ENCODE results near the gene LAMTOR4. TPM values are rescaled to one million over a fixed set of nuclear protein-coding genes. Genes with fewer than 3 reads are reported as not detected.
"Not testable (repeated sequence)": the region's sequence is repeated elsewhere in the genome, so short reads cannot be mapped to it uniquely, and the experiment has no call there.

Gene LAMTOR4
- total RNA-seq, 3 donors from 2014 or later (not counting 1 experiment from before 2014, with no cell fraction given) = 148 to 161 (median 156) TPM

DNA sequence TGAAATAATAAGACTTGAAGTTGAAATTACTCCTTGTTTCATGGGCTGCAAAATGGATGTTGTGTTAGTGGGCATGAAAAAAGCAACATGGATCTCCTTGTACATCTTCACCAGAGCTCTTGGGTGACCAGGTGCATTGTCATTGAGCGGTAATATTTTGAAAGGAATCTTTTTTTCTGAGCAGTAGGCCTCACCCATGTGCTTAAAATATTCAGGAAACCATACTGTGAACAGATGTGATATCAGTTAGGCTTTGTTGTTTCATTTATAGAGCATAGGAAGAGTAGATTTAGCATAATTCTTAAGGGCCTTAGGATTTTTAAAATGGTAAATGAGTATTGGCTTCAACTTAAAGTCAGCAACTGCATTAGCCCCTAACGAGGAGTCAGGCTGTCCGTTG is 44.3 kb downstream of the LAMTOR4 start:
- DNase-seq = no peak
- H3K36me3 ChIP-seq (ENCODE audit: control insufficient read depth, insufficient read depth, low read length) = no peaks in the 10 kb centered on the region
- no peaks in the 10 kb centered on the region for H3K9me3 ChIP-seq (ENCODE audit: control insufficient read depth, insufficient read depth, low read length)
- Mint-ChIP-seq H3K4me1 (peaks cover 0 to 7% of the 10 kb centered on the region in 2 donors), H3K36me3 (no peaks in the 10 kb centered on the region), H3K4me3 (no peak overlapping the region), H3K9me3 (no peaks in the 10 kb centered on the region), H3K27me3 (ENCODE audit: low read depth in 2 of 2) (no peaks in the 10 kb centered on the region), H3K27ac (no peak overlapping the region)
- no peak overlapping the region for H3K4me3 ChIP-seq (ENCODE audit: low read length)
- no peak overlapping the region for H3K27ac ChIP-seq (ENCODE audit: low read length)
- intact Hi-C loops (cut with micrococcal nuclease) = no loop called here
- H3K4me1 ChIP-seq (ENCODE audit: control insufficient read depth, insufficient read depth, low read length) = peaks cover 4% of the 10 kb centered on the region
- no peak for ATAC-seq
- TF ChIP-seq, protein P1, sequence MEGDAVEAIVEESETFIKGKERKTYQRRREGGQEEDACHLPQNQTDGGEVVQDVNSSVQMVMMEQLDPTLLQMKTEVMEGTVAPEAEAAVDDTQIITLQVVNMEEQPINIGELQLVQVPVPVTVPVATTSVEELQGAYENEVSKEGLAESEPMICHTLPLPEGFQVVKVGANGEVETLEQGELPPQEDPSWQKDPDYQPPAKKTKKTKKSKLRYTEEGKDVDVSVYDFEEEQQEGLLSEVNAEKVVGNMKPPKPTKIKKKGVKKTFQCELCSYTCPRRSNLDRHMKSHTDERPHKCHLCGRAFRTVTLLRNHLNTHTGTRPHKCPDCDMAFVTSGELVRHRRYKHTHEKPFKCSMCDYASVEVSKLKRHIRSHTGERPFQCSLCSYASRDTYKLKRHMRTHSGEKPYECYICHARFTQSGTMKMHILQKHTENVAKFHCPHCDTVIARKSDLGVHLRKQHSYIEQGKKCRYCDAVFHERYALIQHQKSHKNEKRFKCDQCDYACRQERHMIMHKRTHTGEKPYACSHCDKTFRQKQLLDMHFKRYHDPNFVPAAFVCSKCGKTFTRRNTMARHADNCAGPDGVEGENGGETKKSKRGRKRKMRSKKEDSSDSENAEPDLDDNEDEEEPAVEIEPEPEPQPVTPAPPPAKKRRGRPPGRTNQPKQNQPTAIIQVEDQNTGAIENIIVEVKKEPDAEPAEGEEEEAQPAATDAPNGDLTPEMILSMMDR (IDR thresholded peaks at IDR 0.05) = no peak
- 51% methylated on average over 3 of the region's 3 CpGs for WGBS (ENCODE audit: insufficient coverage)
- H3K27me3 ChIP-seq (ENCODE audit: control insufficient read depth, insufficient read depth, low read length) = no peaks in the 10 kb centered on the region

DNA sequence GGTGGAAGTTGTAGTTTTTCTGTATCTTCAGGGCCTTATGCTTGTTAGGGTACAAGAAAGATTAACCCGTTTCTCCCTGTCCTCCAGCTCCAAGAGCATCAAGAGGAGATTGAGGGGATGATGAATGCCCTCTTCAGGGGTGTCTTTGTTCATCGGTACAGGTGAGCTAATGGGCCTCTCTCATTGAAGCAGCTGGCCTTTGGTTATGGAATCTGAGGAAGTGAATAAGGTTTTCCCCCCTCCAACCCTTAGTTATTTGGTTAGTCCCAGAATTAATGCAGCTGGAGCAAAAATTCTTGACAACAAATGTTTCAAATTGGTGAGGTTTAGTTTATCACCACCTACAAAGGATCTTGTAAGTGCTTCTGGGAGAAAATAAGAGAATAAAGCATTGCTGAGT is 46.5 kb downstream of the LAMTOR4 start:
- Histone ChIP-seq H3K27me3 (ENCODE audit: control insufficient read depth, insufficient read depth, low read length) (no peaks in the 10 kb centered on the region), H3K27ac (ENCODE audit: low read length) (peak overlapping the region; percentile 33), H3K4me1 (ENCODE audit: control insufficient read depth, insufficient read depth, low read length) (peaks cover 4% of the 10 kb centered on the region), H3K9me3 (ENCODE audit: control insufficient read depth, insufficient read depth, low read length) (no peaks in the 10 kb centered on the region), H3K4me3 (ENCODE audit: low read length) (no peak overlapping the region), H3K36me3 (ENCODE audit: control insufficient read depth, insufficient read depth, low read length) (no peaks in the 10 kb centered on the region)
- peaks cover 0 to 6% of the 10 kb centered on the region in 2 donors for H3K27me3 Mint-ChIP-seq (ENCODE audit: low read depth in 2 of 2)
- 80% methylated on average over 1 of the region's 2 CpGs for WGBS (ENCODE audit: insufficient coverage)
- no peak for DNase-seq
- no peak overlapping the region for H3K27ac Mint-ChIP-seq
- no peaks in the 10 kb centered on the region for H3K36me3 Mint-ChIP-seq
- no peaks in the 10 kb centered on the region for H3K9me3 Mint-ChIP-seq
- ATAC-seq = no peak
- no peak overlapping the region for H3K4me3 Mint-ChIP-seq
- intact Hi-C loops (cut with micrococcal nuclease) = no loop called here
- TF ChIP-seq, protein P1 (IDR thresholded peaks at IDR 0.05) = no peak
- H3K4me1 Mint-ChIP-seq = peaks cover 0 to 4% of the 10 kb centered on the region in 2 donors

DNA sequence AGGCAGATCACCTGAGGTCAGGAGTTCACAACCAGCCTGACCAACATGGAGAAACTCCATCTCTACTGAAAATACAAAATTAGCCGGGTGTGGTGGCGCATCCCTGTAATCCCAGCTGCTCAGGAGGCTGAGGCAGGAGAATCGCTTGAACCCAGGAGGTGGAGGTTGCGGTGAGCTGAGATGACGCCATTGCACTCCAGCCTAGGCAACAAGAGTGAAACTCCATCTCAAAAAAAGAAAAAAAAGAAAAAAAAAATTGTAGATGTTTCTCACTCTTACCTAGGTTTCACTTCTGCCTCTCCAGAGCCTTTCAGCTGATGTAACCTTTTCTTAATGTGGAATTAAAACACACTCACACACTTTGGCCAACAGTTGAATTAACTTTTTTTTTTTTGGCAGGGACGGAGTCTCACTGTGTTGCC is 47.2 kb downstream of the LAMTOR4 start:
- ATAC-seq; H3K27ac Mint-ChIP-seq; H3K36me3 ChIP-seq (ENCODE audit: control insufficient read depth, insufficient read depth, low read length); H3K9me3 ChIP-seq (ENCODE audit: control insufficient read depth, insufficient read depth, low read length); intact Hi-C loops (cut with micrococcal nuclease); H3K4me3 Mint-ChIP-seq; H3K27me3 ChIP-seq (ENCODE audit: control insufficient read depth, insufficient read depth, low read length); H3K4me3 ChIP-seq (ENCODE audit: low read length); H3K36me3 Mint-ChIP-seq; H3K27me3 Mint-ChIP-seq (ENCODE audit: low read depth in 2 of 2); H3K4me1 ChIP-seq (ENCODE audit: control insufficient read depth, insufficient read depth, low read length); DNase-seq; H3K4me1 Mint-ChIP-seq; H3K9me3 Mint-ChIP-seq: not testable (repeated sequence)
- peak overlapping the region; percentile 33 for H3K27ac ChIP-seq (ENCODE audit: low read length)
- WGBS (ENCODE audit: insufficient coverage) = 88% methylated on average over 3 of the region's 6 CpGs

DNA sequence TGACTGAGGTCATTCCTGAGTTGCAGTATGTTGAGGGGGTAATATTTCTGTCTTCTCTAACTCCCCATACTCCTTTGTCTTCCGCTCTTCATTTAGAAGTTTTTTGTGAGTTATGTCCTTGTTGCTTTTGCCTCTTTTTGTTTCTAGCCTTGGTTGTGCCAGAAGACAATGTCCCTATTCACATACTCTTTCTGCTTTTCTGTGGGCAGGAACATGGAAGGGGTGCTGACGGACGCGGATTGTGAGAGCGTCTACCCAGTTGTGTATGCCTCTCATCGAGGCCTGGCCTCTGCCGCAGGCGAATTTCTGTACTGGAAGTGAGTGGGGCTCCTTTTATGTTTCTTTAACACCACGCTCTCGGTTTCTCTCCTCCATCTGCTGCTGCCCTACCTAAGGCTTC is 49.5 kb downstream of the LAMTOR4 start:
- no peak overlapping the region for H3K4me3 Mint-ChIP-seq

More for the DNA sequence above, 49.5 kb downstream of the LAMTOR4 start:
- Histone ChIP-seq H3K4me3 (ENCODE audit: low read length) (no peak overlapping the region), H3K27ac (ENCODE audit: low read length) (no peak overlapping the region), H3K36me3 (ENCODE audit: control insufficient read depth, insufficient read depth, low read length) (no peaks in the 10 kb centered on the region), H3K4me1 (ENCODE audit: control insufficient read depth, insufficient read depth, low read length) (no peaks in the 10 kb centered on the region), H3K27me3 (ENCODE audit: control insufficient read depth, insufficient read depth, low read length) (no peaks in the 10 kb centered on the region), H3K9me3 (ENCODE audit: control insufficient read depth, insufficient read depth, low read length) (no peaks in the 10 kb centered on the region)
- intact Hi-C loops (cut with micrococcal nuclease) = no loop called here
- TF ChIP-seq, protein P1 (IDR thresholded peaks at IDR 0.05) = no peak
- no peak overlapping the region for H3K27ac Mint-ChIP-seq
- H3K9me3 Mint-ChIP-seq = no peaks in the 10 kb centered on the region
- no peaks in the 10 kb centered on the region for H3K4me1 Mint-ChIP-seq
- DNase-seq = no peak
- no peaks in the 10 kb centered on the region for H3K36me3 Mint-ChIP-seq
- peaks cover 0 to 6% of the 10 kb centered on the region in 2 donors for H3K27me3 Mint-ChIP-seq (ENCODE audit: low read depth in 2 of 2)
- 94% methylated on average over 9 of the region's 10 CpGs for WGBS (ENCODE audit: insufficient coverage)
- ATAC-seq = no peak
